HG03025 (cell line): ENCODE measurements around the gene GRIN2C.

Experiments used
- ATAC-seq: cut with Tn5 transposase; IDR thresholded peaks from one replicate; pipeline ENCODE4 v1.9.1; 2021; ENCODE audit warnings: mild to moderate bottlenecking, moderate library complexity; ENCODE audit not compliant: unreplicated experiment, low FRiP score

Gene GRIN2C

GRCh38 chr17:74851612-74852236 is 8.0 kb downstream of the GRIN2C start:
- ATAC-seq: no peak

DNA sequence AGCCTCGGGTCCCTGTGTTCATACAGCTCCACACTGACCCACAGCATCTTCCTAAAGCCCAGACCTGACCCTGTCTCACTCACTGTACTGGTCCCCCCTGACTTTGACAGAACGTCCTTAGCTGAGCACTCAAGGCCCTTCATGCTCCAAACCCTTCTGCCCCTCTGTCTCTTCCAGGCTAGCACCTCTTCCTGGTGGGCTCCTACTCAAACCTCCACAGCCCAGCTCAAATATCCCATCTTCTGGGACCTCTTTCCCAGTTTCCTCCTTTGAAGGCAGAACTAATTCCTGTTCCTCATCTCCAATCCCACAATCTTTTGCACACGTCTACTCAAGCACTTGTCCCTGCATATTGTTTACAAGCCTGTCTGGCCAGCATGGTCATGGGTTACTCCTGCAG is 8.8 kb downstream of the GRIN2C start:
- ATAC-seq: no peak

DNA sequence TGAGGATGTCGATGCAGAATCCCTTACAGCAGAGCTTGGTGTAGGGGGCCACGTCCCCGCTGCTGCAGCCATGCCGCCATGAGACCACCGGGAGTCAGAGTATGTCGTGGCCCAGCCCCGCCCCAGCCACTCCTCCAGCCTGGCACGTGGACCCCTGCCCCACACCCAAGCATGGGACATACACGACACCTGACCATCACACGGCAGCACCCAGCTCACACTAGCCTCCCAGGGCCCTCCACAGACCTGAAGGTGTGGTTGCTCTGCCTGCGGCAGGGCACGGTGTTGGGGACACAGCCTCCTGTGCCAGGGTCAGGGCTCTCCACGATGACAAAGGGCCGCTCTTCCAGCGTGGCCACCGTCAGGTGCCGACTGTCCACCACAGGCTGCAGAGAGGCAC is 9.4 kb downstream of the GRIN2C start:
- no peak for ATAC-seq

- no peak for ATAC-seq
Measured at GRCh38 chr17:74848656-74849399, 10.9 kb downstream of the GRIN2C start.

GRCh38 chr17:74846621-74847020 is 13.1 kb downstream of the GRIN2C start:
- no peak for ATAC-seq

DNA sequence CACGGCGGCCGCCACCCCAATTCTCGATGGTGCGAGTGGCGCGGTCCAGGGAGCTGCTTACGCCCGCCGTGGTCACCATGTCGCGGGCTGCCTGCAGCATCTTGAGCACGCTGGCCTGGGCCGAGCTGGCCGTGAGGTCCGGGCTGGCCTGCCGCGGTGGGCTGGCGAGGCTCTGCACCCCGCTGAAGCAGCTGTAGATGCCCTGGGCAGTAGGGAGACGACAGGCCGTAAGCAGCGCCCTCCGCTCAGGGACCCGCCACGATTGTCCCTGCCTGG is 16.4 kb downstream of the GRIN2C start:
- ATAC-seq: no peak

DNA sequence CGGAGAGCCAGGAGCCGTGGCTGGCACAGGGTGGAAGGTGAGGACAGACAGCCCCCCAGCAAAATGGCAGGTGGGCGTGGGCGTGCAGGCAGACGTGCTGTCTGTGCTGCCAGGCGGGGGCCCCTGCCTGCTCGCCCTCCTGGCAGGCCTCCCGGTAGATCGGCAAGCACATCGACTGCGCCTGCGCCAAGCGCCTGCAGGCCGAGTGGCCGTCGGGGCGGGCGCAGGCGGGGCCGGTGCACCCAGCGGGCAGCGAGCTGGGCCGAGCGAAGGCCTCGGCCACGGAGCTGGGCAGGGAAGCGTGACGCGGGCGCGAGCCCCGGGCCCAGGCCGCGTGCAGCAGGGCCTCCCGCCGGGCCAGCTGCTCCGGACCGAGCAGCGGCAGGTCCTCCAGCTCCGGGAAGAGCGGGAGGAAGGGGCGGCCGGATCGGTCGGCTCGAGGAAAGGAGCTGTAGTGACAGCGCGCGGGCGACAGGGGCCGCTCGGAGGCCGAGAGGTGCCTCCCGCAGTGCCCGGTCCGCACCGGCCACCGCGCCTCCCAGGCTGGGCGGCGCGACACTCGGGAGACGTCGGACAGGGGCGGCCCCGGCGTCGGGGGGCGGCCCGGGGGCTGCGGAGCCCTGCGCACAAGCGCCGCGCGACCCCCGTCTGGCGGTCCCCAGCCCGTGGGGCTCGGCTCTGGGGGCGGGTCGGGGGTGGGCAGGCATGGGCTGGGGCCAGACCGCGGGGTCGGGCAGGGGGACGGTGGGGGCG is 16.9 kb downstream of the GRIN2C start:
- ATAC-seq: no peak

GRCh38 chr17:74842146-74842598 is 17.5 kb downstream of the GRIN2C start:
- ATAC-seq: no peak

DNA sequence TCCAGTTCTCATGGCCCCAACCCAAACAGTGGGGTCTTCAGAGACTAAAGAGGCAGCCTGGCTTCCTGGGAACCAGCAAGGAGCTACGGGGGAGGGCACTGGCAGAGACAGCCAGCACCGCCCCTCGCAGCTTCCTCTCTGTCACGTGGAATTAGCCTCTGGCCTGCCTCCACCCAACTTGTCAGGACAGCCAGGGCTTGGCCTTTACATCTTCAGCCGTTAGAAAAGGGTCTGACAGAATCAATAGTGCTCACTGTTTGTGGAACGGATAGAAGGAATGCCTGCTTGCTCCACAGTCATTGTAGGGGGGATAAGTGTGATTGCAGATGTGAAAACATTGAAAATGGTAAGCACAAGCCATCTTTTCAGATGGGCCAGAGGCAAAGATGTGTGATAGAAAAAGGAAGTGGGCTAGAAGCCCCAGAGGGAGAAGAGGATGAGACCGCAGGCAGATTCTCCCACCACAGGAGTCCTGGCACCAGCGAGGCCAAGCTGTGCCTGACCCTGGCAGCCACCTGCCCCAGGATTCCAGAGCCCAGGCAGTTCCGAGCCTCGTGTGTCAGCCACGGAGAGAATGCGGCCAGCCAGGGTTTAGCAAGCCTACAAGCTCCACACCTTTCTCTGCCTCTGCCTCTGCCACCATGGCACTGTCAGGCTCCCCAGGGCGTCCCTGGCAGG is 18.6 kb downstream of the GRIN2C start:
- ATAC-seq: no peak

- no peak for ATAC-seq
Measured at GRCh38 chr17:74839990-74840852, 19.5 kb downstream of the GRIN2C start.

- no peak for ATAC-seq
Measured at GRCh38 chr17:74838274-74838673, 21.4 kb downstream of the GRIN2C start.

DNA sequence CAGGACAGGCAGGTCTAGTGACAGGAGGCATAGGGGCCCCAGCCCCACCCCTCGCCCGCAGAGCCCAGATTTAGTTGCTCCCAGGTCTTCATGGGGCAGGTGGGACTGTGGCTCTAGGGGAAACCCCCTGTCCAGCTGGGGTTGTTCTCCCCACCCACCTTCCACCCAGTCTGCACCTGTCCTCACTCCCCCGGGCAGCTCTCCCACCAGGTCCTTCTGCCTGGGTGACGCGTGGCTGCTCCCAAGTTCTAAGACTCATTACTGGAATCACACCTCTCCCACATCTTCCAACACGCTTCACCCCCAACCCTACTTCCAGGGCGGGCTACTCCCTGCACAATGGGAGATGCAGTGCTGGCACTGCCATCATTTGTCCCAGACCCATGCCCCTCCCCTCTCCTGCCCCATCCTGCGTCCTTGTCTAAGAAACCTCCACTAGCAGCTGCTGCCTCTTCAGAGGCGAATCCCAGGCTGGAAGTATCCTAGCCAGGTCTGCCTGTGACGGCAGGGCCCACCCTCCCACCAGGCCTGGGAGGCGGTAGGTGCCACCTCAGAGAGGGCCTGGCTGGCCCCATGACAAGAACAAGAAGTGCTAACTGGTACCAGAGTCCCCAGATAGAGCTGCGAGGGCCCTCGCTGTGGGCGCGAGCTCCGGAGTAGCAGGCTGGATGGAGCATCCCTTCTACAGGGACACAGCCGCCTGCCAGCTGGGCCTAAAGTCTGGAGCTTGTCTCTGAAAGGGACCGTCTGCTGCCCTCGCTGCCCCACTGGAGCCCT is 22.8 kb downstream of the GRIN2C start:
- ATAC-seq: no peak

DNA sequence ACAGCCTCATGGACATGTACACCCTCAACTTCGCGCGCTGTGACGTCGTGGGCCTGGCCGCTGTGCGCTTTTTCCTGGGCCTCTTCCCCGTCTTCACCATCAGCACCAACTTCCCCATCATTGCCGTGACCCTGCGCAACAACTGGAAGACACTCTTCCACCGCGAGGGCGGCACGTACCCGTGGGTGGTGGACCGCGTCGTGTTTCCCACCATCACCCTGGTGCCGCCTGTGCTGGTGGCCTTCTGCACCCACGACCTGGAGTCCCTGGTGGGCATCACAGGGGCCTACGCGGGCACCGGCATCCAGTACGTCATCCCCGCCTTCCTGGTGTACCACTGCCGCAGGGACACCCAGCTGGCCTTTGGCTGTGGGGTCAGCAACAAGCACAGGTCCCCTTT is 23.5 kb downstream of the GRIN2C start:
- ATAC-seq: no peak

DNA sequence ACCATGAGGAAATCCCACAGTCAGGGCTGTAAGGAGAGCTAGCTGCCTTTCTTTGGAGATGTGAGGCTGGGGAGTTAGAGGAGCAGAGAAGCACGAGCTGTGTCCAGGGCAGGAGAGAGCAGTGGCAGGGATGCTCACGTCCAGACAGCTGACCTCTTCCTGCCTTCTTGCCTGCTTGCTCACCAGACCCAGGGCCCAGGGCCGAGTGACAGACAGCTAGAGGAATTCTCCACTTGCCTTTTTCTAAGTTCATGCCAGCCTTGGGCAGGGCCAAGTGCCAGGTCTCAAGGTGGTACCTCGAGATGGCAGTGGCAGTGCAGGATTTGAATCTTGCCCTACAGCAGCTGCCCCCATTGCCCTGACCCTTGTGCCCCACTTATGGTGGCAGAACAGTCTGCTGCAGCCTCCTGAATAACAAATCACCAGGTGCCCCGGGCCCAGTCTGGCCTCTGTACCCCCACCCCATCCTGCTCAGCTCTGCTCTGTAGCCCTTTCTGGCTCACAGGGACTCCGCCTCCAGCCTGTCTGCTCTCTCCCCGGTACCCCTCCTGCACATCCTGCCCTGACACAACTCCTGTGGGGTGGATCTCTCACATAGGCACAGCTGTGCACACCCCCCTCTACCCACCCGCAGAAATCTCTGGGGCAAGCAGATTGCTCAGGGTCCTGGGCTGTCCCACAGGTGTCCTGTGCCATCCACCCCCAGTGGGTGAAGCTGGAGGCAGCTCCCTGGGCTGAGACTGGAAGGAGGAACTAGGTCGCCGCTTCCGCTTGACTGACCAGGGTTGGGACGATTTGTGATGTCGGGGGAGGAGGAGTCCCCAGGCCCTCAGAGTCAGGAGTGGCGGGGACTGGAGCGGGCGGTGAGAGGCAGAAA is 25.9 kb downstream of the GRIN2C start:
- no peak for ATAC-seq

- ATAC-seq: no peak
Measured at GRCh38 chr17:74832421-74832820, 27.3 kb downstream of the GRIN2C start.

GRCh38 chr17:74831444-74832146 is 28.1 kb downstream of the GRIN2C start:
- ATAC-seq: no peak

- ATAC-seq: no peak
Measured at GRCh38 chr17:74830861-74831260, 28.8 kb downstream of the GRIN2C start.

DNA sequence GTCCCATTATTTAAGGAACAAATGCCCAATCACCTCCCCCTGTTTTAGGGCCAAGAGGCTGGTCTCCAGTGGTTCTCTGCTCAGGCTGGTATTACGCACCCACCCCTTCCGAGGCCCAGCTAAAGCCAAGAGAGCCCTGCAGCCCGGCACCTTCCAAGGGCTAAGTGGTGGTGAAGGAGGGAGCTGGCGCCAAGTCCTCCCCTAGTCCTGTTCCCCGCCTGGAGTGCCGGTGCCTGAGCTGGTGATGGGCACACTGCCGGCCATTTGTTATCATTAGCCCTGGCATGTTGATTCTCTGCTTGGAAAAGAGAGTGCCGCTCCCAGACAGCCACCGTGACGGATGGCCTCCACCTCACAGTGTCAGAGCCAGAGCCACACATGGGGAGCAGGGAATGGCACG is 31.9 kb downstream of the GRIN2C start:
- ATAC-seq: no peak
